NK-92 treated with Interleukin-12 subunit alpha and Interleukin-12 subunit beta, amount 100 ng/mL, for 24 hours (cell line): Measurements from ENCODE around the gene RPL39L.
A peak's percentile ranks its signal among the peaks of the same experiment; 100 is the strongest.
"Not testable (repeated sequence)": the region's sequence is repeated elsewhere in the genome, so short reads cannot be mapped to it uniquely, and the experiment has no call there.

Experiments
- DNase-seq: peaks from one replicate; lab custom pipeline; 2025; lab: John Stamatoyannopoulos, UW

The RPL39L gene

DNA sequence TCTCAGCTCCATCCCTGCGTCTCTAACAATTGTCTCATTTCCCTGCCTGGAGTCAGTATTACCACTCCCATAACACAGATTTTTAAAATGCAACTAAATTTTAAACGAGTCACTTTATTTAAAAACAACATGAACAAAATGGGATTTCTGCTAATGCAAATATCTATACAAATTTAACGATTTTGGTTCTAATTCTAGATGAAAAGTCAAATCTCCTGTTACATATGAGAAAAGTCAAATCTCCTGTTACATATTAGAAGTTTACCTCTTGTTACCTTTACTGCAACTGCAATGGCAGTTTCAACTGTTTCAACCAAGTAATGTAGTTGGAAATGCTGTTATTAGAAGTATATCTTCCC, 578 bp upstream of the RPL39L start:
- DNase-seq: no peak

DNA sequence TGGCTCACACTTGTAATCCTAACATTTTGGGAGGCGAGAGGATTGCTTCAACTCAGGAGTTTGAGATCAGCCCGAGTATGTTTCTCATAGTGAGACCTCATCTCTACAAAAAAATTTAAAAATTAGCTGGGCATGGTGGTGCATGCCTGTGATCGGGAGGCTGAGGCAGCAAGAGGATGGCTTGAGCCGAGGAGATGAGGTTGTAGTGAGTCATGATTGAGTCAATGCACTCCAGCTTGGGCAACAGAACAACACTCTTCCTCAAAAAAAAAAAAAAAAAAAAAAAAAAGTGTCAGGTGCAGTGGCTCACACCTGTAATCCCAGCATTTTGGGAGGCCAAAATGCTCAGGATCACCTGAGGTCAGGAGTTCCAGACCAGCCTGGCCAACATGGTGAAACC, 2.4 kb downstream of the RPL39L start:
- DNase-seq: peak; percentile 32

DNA sequence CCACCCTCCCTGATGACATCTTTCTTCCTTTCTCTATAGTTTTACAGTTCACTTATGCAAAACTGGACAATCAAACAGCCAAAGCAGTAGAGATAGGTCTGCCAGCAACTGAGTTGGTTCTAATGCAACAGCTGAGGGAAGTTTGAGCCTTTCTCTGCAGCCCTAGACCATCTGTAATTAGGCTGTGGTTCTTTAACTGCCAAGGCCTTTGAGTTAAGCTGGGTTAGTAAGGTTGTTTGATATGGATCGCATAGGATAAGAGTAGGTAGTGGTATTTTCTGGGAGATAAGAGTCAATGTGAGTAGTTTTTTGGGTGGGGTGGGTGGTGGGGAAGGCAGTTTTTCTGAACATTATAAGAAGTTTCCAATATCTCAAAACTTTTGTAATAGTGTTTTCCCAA, 3.0 kb downstream of the RPL39L start:
- DNase-seq: no peak

DNA sequence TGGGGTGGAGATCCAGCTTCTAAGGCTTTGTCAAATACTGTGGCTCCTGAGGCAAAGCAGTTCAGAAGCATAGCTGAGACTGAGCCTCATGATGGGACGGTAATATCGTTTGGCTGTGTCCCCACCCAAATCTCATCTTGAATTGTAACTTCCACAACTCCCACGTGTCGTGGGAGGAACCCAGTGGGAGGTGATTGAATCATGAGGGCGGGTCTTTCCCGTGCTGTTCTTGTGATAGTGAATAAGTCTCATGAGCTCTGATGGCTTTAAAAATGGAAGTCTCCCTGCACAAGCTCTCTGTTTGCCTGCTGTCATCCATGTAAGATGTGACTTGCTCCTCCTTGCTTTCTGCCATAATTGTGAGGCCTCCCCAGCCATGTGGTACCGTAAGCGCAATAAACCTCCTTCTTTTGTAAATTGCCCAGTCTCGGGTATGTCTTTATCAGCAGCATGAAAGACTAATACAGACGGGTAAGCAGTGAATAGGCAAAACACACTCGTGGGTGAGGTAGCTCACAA, 4.1 kb downstream of the RPL39L start:
- DNase-seq: not testable (repeated sequence)

DNA sequence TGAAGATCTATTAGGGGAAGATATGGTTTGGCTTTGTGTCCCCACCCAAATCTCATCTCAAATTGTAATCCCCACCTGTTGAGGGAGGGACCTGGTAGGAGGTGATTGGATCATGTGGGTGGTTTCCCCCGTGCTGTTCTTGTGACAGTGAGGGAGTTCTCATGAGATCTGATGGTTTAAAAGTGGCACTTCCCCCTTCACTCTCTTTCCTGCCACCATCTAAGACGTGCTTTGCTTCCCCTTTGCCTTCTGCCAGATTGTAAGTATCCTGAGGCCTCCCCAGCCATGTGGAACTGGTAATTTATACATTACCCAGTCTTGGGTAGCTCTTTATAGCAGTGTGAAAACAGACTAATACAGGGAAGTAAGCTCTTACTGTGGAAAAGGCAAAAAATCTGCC, 6.1 kb downstream of the RPL39L start:
- not testable (repeated sequence) for DNase-seq

DNA sequence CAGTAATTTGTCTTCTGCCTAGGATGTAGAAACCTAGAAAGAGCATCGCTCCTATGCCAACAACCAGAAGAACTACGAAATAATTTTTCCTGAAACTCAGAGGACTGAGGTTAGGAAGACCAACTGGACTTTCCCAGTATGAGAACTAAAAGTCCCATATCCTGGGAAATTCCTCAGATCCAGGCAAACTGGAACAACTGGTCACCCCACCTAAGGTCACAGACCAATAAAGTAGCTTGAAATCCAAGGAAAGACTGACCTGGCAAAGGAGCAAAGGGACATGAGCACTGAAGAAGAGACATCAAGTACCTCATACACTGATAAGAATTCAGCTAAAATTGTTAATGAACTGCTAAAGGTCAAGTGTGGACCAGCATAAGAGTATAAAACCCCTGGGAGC, 6.6 kb downstream of the RPL39L start:
- DNase-seq: no peak

DNA sequence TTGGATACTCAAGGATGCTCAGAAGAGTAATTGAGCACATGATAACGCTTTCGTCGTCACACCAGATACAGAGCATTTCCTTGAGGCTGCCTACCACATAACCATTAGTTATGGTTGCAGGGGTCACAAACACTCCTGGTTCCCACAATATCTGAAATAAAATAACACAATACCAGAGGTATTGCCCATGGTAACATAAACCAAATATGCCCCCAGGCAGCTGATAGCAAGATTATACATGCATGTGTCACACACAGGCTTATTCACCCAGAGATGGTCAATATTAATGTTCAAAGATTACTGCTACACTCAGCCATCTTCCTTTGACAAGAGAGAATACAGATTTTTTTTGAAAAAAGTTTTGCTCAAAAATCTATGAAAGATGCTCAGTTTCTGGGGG, 7.3 kb downstream of the RPL39L start:
- no peak for DNase-seq

DNA sequence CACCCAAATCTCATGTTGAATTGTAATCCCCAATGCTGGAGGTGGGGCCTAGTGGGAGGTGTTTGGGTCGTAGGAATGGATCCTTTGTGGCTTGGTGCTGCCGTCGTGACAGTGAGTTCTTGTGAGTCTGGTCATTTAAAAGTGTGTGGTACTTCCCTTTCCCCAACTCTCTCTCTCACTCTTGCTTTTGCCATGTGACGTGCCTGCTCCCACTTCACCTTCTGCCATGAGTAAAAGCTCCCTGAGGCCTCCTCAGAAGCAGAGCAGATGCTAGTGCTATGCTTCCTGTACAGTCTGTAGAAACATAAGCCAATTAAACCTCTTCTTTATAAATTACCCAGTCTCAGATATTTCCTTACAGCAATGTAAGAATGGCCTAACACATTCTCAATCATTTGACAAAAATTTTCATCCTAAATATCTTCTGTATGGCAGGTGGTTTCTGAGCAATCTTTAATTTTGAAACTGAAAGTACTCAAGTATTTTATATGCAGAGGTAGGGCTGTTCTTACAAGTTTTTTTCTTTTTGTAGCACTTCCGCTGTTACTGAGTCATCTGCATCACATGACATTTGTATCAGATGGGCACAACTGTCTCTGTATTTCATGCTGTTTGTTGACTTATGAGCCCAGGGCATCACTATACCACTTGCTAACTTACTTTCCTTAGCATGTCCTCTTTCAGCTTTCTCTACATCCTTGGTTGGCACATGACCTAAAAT, 8.8 kb downstream of the RPL39L start:
- no peak for DNase-seq

DNA sequence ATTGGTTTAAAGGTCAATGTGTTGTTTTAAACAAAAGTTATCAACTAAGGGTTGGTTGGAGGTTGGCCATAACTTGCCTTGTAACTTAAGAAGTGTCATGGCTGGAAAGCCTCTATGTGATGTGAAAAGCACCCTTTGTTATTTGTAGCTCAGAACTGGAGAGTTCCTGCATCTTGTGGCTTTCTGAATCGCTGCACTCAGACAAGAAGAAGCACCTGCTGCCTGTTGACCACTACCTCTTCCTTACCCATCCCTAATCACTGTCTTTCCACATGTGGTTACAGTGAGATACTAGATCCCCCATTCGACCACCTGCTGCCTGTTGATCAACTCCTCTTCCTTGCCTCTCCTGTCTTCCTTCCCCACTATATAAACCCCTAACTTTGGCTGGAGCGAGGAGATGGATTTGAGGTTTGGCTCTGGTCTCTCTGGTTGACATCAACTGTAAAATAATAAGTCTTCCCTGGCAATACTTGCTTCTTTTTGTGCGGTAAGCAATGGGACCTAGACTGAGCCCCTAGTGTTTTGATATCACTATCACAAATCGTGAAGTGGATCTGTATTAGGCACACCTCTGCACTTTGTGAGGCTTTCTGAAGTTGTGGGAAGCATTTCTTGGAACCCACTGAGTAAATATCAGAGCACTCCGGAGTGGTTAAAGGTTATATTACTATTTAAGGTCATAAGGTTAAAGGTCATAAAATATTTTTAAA, 13.8 kb downstream of the RPL39L start:
- DNase-seq: no peak

DNA sequence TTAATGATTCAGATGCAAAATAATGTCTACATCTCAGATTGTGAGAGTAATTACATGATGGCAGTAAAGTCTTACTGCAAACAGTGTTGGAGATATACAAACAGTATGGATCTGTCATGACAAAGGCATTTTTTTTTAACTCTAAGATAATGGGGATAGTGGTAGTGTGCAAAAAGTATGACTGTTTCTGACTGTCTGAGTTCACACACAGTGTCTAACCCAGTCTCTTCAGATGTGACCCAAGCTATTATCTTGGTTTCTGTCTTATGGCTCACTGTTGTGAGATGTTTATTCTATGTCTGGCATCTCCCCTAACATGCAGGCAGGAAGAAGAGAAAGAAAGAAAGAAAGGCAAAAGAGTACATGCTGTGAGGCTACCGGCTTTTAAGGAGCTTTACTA, 17.0 kb downstream of the RPL39L start:
- DNase-seq: no peak

DNA sequence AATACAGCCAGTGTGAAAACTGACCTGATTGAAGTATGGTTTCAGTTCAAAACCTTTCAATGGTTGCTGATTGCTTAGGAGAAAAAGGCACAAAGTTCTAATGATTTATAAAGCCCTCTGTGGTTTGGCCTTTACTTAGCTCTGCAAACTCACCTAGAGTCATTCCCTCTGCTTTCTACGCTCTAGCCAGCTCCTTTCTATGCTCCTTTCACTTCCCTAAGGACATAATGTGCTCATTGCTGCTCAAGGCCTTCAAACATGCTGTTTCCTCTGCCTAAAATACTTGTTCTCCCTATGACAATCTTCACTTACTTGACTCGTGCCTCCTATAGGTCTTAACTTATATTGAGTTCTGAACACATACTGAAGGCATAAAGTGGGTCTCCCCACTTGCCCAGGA, 19.0 kb downstream of the RPL39L start:
- no peak for DNase-seq

DNA sequence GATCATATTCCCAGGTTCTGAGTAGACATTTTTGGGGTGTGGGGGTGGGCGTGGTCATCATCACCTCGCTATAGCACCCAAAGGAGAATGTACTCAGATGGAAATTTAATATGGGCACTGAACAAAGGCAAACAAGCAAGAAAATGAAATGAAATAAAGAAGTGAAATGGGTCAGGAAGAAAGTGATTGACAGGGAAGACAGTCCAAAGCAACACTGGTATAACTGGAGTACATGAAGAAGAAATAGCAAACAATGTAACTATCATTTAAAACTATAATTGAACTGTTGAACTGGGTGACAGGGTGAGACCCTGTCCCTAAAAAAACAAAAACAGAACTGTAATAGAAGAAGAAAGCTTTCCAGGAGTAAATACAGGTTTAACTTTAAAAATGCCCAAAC, 24.8 kb downstream of the RPL39L start:
- DNase-seq: no peak

DNA sequence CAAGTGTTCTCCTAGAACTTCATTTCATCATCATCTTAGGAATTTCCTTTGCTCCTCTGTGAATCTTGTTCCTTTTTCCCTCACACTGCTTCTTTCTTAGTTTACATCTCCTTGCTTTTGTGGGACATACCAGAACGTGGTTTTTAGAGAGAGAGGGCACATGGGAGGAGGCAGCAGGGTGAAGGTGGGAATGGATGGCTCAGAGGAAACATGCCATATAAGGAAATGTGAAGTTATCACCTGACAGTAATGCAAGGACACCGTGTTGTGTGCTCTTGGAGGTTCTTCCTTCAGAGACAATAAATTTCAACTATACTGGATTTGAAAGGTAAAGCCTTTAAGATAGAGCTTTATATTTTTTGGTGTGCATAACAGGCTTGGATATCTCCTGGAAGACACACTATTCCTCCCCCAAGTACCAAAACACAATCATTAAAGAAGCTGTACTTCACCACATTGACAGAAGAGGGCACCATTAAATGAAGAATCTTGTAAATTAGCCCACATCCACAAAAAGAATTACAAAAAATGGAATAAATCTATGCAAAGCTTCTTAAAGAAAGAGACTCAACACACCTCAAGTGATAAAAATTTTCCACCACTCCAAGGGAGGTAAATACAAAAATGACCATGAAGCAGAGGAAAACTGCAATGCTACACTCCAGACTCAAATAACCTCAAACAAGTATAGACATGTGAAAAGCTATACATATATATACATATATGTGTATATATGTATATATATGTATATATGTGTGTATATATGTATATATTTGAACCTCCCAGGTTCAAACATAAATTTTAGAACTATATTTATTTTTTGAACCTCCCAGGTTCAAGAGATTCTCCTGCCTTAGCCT, 26.1 kb downstream of the RPL39L start:
- no peak for DNase-seq

DNA sequence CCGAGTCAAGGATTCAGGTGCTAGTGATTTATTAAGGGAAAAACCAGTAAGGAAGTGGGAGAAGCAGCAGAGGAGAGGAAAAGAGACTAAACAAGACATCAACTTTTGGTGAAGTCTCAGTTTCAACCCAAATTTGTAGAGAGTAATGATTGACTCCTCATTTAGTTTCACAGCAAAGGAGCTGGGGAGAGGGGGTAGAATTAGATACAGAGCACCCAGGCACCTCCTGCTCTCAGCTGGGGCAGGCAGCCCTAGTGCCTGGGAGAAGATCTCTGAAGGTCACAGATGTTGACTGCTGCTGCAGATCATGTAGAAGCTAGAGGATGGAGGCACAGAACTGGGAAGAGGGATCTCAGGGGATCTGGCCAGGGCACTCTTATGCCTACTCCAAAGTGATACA, 29.1 kb downstream of the RPL39L start:
- DNase-seq: no peak

DNA sequence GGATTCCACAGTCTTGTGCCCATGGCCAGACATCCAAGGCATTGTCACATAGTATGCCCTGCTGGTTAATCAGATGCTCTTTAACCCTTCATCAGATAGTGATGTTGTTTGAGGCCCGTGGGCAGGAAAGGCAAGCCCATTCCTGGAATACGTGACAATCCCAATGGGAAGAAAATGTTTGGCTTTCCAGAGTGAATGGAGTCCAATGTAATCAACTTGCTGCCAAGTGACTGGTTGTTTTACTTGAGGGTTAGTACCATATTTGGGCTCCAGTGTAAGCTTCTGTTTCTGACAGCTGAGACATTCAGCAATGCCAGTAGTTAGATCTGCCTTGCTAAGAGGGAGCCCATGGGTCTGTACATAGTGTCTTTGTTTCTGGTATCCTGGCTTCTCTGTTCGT, 31.3 kb downstream of the RPL39L start:
- no peak for DNase-seq

DNA sequence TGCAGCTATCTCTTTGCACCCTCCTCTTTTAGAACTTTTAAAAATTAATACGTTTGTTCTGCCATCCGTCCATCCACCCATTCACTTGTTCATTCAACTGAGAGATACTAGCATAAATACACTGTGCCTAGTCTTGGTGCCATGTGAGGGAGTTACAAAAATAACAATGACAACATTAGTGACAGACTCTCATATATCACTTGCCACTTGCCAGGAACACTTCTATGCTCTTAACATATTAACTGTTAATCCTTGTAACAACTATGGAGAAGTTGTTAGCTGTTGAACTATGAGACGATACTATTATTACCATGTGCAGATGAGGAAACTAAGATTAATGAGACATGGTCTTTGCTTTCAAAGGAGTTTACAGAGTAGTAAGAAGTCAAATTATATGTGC, 33.6 kb downstream of the RPL39L start:
- no peak for DNase-seq

DNA sequence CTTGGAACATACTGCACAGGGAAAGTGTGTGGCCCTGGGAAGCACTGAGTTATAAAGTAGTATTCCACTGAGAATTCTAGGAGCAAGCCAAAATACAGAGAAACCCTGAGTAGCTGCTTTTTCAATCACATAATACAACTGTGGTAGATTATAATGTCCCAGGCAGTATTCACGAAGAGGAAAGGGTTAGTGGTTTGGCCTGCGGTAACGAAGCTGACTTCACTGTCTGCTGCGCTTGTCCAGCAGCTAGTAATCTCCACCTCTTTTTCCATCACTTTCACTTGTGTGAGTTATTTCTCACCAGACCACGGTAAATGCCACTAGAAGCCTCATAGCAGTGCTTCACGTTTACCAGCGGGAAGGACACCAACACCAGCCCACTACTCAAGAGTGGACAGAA, 34.4 kb downstream of the RPL39L start:
- no peak for DNase-seq

DNA sequence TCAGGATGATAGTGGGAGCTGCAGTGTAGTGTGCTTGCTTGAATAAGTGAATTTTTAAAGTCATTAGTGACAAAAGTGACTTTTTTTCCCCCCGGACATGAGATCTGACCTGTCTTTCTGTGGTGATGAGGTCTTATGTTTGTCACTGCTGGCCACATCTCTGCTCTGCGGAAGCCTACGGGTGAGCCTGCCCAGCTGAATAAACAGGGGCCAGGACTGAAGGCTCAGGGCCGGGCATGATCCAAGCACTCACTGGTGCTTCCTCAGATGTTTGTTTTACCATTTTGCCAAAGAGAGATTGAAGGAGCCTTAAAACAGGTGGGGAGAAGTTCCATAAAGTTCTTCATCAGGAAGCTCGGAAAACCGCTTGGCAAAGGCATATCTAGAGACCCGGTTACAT, 35.0 kb downstream of the RPL39L start:
- DNase-seq: no peak

DNA sequence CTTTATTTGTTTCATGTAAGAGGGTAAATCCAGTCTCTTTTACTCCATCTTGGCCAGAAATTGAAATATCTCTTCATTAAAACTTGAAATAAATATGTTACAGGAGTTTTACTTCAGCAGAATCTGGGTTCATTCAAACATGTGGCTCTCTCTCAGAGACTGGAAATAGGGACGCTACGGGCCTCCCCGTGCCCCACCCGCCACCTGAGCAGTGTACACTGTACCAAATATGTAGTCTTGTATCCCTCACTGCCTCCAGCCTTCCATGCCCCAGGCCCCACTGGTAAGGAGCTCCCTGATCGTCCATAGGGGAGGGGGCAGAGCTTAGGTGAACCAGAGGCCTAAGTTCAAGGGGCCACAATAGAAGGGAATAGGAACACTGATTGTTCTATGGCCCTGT, 36.0 kb downstream of the RPL39L start:
- DNase-seq: no peak

DNA sequence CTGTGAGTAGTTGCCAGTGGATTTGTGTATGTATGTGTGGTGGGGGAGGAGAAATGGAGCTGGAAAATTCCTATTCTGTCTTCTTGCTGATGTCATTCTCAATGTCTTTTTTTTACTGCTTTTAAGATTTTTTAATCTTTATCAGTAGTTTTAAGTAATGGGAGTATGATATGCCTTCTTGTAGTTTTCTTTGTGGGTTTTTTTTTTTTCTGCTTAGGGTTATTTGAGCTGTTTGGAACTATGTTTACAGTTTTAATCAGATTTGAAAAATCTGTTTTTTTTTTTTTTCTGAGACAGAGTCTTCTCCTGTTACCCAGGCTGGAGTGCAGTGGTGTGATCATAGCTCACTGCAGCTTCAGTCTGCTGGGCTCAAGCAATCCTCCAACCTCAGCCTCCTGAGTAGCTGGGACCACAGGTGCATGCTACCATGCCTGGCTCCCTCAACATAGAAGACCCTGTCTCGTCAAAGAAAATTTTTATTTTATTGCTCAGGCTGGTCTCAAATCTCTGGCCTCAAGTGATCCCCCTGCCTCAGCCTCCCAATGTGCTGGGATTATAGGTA, 37.1 kb downstream of the RPL39L start:
- no peak for DNase-seq

DNA sequence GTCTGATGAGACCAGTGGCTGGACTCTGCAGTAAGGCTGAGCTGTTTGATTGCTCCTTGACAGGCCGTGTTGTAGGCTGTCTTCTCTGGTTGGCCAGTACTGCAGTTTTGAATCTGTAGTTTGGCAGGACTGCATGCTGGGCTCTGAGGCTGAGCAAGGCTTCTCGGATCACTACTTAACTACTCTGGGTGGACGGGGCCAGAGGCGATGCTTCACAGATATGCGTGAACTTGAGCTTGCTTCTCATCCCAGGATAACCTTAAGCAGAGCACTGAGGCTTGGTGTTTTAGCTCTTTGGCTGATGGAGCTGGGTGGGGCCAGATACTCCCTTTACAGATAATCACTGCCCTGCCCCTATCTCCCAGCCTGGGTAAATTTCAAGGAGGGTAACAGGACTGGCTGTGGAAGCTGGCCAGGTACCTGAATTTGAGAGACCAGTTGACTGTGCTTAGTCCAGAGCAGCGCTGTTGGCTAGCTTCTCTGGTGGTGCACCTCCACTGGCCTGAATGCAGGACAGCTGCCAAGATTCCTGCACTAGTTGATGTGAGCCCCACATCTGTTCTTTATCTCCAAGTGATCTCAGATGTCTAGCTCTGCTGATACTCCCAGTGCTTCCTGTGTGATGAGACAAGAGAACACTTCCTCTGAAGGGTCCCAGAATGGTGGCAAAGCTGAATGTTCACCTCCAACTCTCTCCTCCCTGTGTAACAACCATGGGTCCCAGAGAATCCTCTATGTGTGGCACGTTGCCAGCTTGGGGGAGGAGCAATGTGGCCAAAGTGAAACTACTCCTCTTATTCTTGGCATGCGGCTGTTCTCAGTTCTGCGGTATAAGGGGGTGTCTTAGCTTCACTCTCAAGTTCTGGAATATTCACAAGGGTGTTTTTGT, 37.9 kb downstream of the RPL39L start:
- no peak for DNase-seq
